ENCODE data around the gene ST8SIA4.

ST8SIA4 gene, protein sequence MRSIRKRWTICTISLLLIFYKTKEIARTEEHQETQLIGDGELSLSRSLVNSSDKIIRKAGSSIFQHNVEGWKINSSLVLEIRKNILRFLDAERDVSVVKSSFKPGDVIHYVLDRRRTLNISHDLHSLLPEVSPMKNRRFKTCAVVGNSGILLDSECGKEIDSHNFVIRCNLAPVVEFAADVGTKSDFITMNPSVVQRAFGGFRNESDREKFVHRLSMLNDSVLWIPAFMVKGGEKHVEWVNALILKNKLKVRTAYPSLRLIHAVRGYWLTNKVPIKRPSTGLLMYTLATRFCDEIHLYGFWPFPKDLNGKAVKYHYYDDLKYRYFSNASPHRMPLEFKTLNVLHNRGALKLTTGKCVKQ

GRCh38 chr5:100903039-100903887 lies at the start of gene ST8SIA4:
ST8SIA4 (minus strand) TSS chr5:100903282; CDS start chr5:100902955, 327 bp downstream.
- no peak for DNase-seq (ENCODE audit: low read depth)
- peak within 1 kb of the TSS; percentile 36 for H3K4me3 ChIP-seq (ENCODE audit: control insufficient read depth, low read depth, low read length)
- TF ChIP-seq, protein P1, sequence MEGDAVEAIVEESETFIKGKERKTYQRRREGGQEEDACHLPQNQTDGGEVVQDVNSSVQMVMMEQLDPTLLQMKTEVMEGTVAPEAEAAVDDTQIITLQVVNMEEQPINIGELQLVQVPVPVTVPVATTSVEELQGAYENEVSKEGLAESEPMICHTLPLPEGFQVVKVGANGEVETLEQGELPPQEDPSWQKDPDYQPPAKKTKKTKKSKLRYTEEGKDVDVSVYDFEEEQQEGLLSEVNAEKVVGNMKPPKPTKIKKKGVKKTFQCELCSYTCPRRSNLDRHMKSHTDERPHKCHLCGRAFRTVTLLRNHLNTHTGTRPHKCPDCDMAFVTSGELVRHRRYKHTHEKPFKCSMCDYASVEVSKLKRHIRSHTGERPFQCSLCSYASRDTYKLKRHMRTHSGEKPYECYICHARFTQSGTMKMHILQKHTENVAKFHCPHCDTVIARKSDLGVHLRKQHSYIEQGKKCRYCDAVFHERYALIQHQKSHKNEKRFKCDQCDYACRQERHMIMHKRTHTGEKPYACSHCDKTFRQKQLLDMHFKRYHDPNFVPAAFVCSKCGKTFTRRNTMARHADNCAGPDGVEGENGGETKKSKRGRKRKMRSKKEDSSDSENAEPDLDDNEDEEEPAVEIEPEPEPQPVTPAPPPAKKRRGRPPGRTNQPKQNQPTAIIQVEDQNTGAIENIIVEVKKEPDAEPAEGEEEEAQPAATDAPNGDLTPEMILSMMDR (IDR thresholded peaks at IDR 0.05; ENCODE audit: control insufficient read depth, insufficient read depth, low read depth, low read length, missing control alignments) = no peak

DNA sequence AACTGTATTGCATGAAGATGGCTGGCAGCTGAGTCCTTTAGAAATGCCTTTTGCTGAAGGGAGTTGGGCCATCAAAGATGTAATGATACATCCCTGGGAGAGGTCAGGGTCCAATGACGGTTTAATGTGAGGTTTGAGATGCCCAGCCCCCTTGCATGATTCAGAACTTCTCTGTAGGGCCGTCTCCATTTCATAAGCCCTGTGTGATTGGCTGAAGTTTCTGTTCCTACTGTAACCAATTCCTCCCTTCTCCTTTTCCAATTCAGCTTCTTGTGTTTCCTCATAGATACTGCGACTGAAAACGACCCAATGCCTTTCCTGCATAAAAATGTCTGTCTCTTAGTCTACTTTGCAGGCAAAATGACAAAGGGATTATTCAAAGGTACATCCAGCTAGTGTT lies 47.9 kb upstream of the ST8SIA4 start:
- DNase-seq (ENCODE audit: low read depth) = no peak
- TF ChIP-seq, protein P1 (IDR thresholded peaks at IDR 0.05; ENCODE audit: control insufficient read depth, insufficient read depth, low read depth, low read length, missing control alignments) = no peak
- H3K4me3 ChIP-seq (ENCODE audit: control insufficient read depth, low read depth, low read length) = no peak overlapping the region

GRCh38 chr5:100913298-100913697 lies 10.2 kb upstream of the ST8SIA4 start:
- no peak overlapping the region for H3K4me3 ChIP-seq (ENCODE audit: control insufficient read depth, low read depth, low read length)
- DNase-seq (ENCODE audit: low read depth) = no peak
- TF ChIP-seq, protein P1 (IDR thresholded peaks at IDR 0.05; ENCODE audit: control insufficient read depth, insufficient read depth, low read depth, low read length, missing control alignments) = no peak

DNA sequence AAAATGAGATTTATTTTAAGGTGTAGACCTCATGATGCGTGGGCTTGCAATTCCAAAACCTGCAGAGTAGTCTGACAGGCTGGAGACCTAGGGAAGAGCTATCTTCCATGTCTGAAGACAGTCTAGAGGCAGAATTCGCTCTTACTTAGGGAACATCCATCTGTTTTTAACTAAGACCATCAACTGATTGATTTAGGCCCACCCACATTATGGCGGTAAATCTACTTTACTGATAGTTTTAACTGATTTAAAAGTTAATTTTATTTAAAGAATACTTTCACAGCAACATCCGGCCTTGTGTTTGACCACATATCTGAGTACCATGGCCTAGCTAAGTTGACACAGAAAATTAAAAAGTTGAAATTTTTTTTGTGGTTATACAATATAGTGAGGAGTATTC lies 6.0 kb upstream of the ST8SIA4 start:
- H3K4me3 ChIP-seq (ENCODE audit: control insufficient read depth, low read depth, low read length) = no peak overlapping the region
- TF ChIP-seq, protein P1 (IDR thresholded peaks at IDR 0.05; ENCODE audit: control insufficient read depth, insufficient read depth, low read depth, low read length, missing control alignments) = no peak
- no peak for DNase-seq (ENCODE audit: low read depth)

DNA sequence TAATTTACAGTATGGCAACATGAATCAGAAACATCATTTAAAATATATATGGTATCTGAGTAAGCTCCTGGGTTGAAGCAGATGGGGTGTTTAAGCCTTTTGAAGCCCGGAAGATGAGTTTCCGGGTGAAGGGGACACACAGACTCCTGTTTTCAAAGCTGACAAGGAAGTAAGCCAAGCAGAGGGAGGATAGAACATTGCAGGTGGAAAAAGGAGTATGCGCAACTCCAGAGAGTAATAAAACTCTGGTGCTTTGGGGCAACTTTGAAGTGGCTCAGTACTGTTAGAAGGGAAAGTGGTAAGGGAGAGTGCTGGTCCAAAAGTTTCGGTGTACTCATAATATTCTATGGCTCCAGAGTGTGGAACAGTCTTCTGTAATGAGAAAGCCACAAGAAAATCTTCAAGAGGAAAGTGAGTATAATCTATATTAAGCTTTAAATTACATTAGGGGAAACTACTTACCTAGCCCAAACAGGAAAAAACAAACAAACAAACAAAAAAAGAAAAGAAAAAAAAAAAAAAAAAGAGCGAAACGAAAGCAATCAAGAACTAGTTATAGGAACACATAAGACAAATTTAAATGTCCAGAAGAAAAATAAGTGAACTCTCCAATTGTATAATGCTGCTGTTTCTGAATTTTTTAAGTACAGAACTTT lies 2.3 kb upstream of the ST8SIA4 start:
- DNase-seq (ENCODE audit: low read depth) = no peak
- no peak overlapping the region for H3K4me3 ChIP-seq (ENCODE audit: control insufficient read depth, low read depth, low read length)
- TF ChIP-seq, protein P1 (IDR thresholded peaks at IDR 0.05; ENCODE audit: control insufficient read depth, insufficient read depth, low read depth, low read length, missing control alignments) = no peak

GRCh38 chr5:100904259-100904861 lies 1.3 kb upstream of the ST8SIA4 start:
- TF ChIP-seq, protein P1 (IDR thresholded peaks at IDR 0.05; ENCODE audit: control insufficient read depth, insufficient read depth, low read depth, low read length, missing control alignments) = no peak
- H3K4me3 ChIP-seq (ENCODE audit: control insufficient read depth, low read depth, low read length) = no peak overlapping the region
- DNase-seq (ENCODE audit: low read depth) = no peak
